Motor neuron (in vitro differentiated cells): Measurements from ENCODE around the gene CDC42SE2. TPM values are rescaled to one million over a fixed set of nuclear protein-coding genes. Genes with fewer than 3 reads are reported as not detected.
A peak's percentile ranks its signal among the peaks of the same experiment; 100 is the strongest.
"Not testable (repeated sequence)": the region's sequence is repeated elsewhere in the genome, so short reads cannot be mapped to it uniquely, and the experiment has no call there.

Source experiments
- ATAC-seq, 8 experiments: fragments of 200-7000 bp; cut with Tn5 transposase; replicated peaks in 6 of 8; 2 replicates each; pipeline ENCODE4 v1.8.0; 2021; ENCODE audit warnings: mild to moderate bottlenecking in 8 of 8, moderate library complexity in 8 of 8
- H3K27ac ChIP-seq, 2 donors: fragments of 250-450 bp; sonication (Bioruptor Pico); 2 replicates each; pipeline ENCODE4 v1.9.0; 2021; ENCODE audit warnings: antibody characterized with exemption in 2 of 2, mild to moderate bottlenecking in 2 of 2, moderate library complexity in 1 of 2
- H3K4me1 ChIP-seq, 2 donors: fragments of 250-450 bp; sonication (Bioruptor Pico); replicated peaks in 1 of 2; 2 replicates each; pipeline ENCODE4 v1.6.1; 2021; ENCODE audit warnings: antibody characterized with exemption in 2 of 2, mild to moderate bottlenecking in 2 of 2, moderate library complexity in 1 of 2
- H3K4me3 ChIP-seq, 5 donors: fragments of 250-450 bp; sonication (Bioruptor Pico); 2 replicates each; pipeline ENCODE4 v1.9.0; 2021; ENCODE audit warnings: antibody characterized with exemption in 5 of 5, mild to moderate bottlenecking in 5 of 5, moderate library complexity in 4 of 5
- WGBS, 10 experiments: fragments of 450-650 bp; shearing (Covaris generic); methylation state at CpG; one replicate each; pipeline ENCODE4 v1.0.0; 2022; 5-methylcytosine and 5-hydroxymethylcytosine counted together
- in situ Hi-C, 9 experiments: fragments of 400-800 bp; cut with MboI; loops; one replicate each; pipeline ENCODE4 v1.15.0; 2021; ENCODE audit warnings: low sequenced_read_pairs in 9 of 9, low pct_unique_long_range_greater_than_20kb in 2 of 9; ENCODE audit not compliant: unreplicated experiment in 9 of 9
- total RNA-seq, 8 experiments: library from RNA; unstranded; fragments of 300-600 nt; gene quantifications; 2 replicates each; pipeline versions ENCODE4 v1.2.3 to v1.2.4, GENCODE V29; 2022

Gene CDC42SE2
- total RNA-seq, 8 experiments from 2014 or later, result 16.8 to 38.0 (median 27.3) TPM

GRCh38 chr5:131258733-131259132, 5.1 kb upstream of the CDC42SE2 start:
- in situ Hi-C loops, result no loop called here
- ATAC-seq, result no peak
- WGBS, 10 experiments, result 0 to 80% (median 56%) methylated on average over 1 to 2 of the region's 2 CpGs; no CpG with 5 or more reads in 2 of the 10 experiments
- H3K4me3 ChIP-seq, result no peak overlapping the region
- H3K4me1 ChIP-seq, result peaks cover 2 to 4% of the 10 kb centered on the region in 2 donors
- no peak overlapping the region for H3K27ac ChIP-seq

- H3K4me3 ChIP-seq, result no peak overlapping the region
- in situ Hi-C loops, result no loop called here
- H3K4me1 ChIP-seq, result peaks cover 2 to 4% of the 10 kb centered on the region in 2 donors
- no peak overlapping the region for H3K27ac ChIP-seq
- ATAC-seq, result no peak
Measured at GRCh38 chr5:131259326-131259725, 4.5 kb upstream of the CDC42SE2 start.

- 8 to 100% (median 86%) methylated on average over 1 of the region's 1 CpG; no CpG with 5 or more reads in 1 of the 10 experiments for WGBS, 10 experiments
- H3K27ac ChIP-seq, result no peak overlapping the region
- H3K4me1 ChIP-seq, result peaks cover 5 to 12% of the 10 kb centered on the region in 2 donors
- no peak overlapping the region for H3K4me3 ChIP-seq
- ATAC-seq, result no peak
- in situ Hi-C loops, result no loop called here
Measured at GRCh38 chr5:131260895-131261294, 3.0 kb upstream of the CDC42SE2 start.

GRCh38 chr5:131261483-131261882, 2.4 kb upstream of the CDC42SE2 start:
- ATAC-seq, result no peak
- no peak overlapping the region for H3K4me3 ChIP-seq
- peaks cover 6 to 15% of the 10 kb centered on the region in 2 donors for H3K4me1 ChIP-seq
- in situ Hi-C loops, result no loop called here
- H3K27ac ChIP-seq, result no peak overlapping the region
- WGBS, 10 experiments, result 78 to 100% (median 93%) methylated on average over 2 to 6 of the region's 6 CpGs

GRCh38 chr5:131262953-131263541, 806 bp upstream of the CDC42SE2 start:
- Histone ChIP-seq H3K4me1 (peaks cover 6 to 15% of the 10 kb centered on the region in 2 donors), H3K4me3 (peak overlapping the region; percentile 62 to 94 (median 76)), H3K27ac (peak overlapping the region; percentile 74 to 83)
- peak in 1 of 8 experiments; percentile 3 for ATAC-seq
- 26 to 80% (median 40%) methylated on average over 1 to 9 of the region's 10 CpGs for WGBS, 10 experiments
- in situ Hi-C loops, result no loop called here

- peak; percentile 0 to 10 (median 2) for ATAC-seq
- peak overlapping the region; percentile 62 to 94 (median 76) for H3K4me3 ChIP-seq
- peaks cover 6 to 15% of the 10 kb centered on the region in 2 donors for H3K4me1 ChIP-seq
- H3K27ac ChIP-seq, result peak overlapping the region; percentile 74 to 83
- in situ Hi-C loops, result no loop called here
- whole genome bisulfite sequencing, 10 experiments, result 0 to 6% (median 0%) methylated on average over 2 to 10 of the region's 34 CpGs; no CpG with 5 or more reads in 2 of the 10 experiments
Measured at GRCh38 chr5:131264451-131265099, 722 bp downstream of the CDC42SE2 start.

GRCh38 chr5:131265311-131265803, 1.5 kb downstream of the CDC42SE2 start:
- H3K4me3 ChIP-seq, result peak overlapping the region; percentile 62 to 94 (median 76)
- peaks cover 6 to 15% of the 10 kb centered on the region in 2 donors for H3K4me1 ChIP-seq
- ATAC-seq, result no peak
- WGBS, 10 experiments, result 0 to 45% (median 27%) methylated on average over 1 to 2 of the region's 2 CpGs; no CpG with 5 or more reads in 4 of the 10 experiments
- H3K27ac ChIP-seq, result no peak overlapping the region
- in situ Hi-C loops, result no loop called here

GRCh38 chr5:131266370-131267060, 2.7 kb downstream of the CDC42SE2 start:
- Histone ChIP-seq H3K4me1 (peaks cover 6 to 15% of the 10 kb centered on the region in 2 donors), H3K4me3 (no peak overlapping the region), H3K27ac (no peak overlapping the region)
- ATAC-seq, result no peak
- 88 to 100% (median 95%) methylated on average over 2 to 15 of the region's 16 CpGs for WGBS, 10 experiments
- in situ Hi-C loops, result no loop called here

- no peak for ATAC-seq
- 95 to 100% (median 98%) methylated on average over 2 to 11 of the region's 12 CpGs; no CpG with 5 or more reads in 4 of the 10 experiments for WGBS, 10 experiments
- Histone ChIP-seq H3K27ac (no peak overlapping the region), H3K4me1 (peaks cover 2 to 12% of the 10 kb centered on the region in 2 donors), H3K4me3 (no peak overlapping the region)
- in situ Hi-C loops, result no loop called here
Measured at GRCh38 chr5:131268758-131269370, 5.0 kb downstream of the CDC42SE2 start.

GRCh38 chr5:131270809-131271208, 7.0 kb downstream of the CDC42SE2 start:
- H3K4me3 ChIP-seq, result no peak overlapping the region
- peaks cover 2 to 3% of the 10 kb centered on the region in 2 donors for H3K4me1 ChIP-seq
- no peak for ATAC-seq
- in situ Hi-C loops, result no loop called here
- 43 to 100% (median 72%) methylated on average over 1 to 2 of the region's 2 CpGs; no CpG with 5 or more reads in 2 of the 10 experiments for WGBS, 10 experiments
- no peak overlapping the region for H3K27ac ChIP-seq

- H3K27ac ChIP-seq, H3K4me1 ChIP-seq, ATAC-seq, H3K4me3 ChIP-seq, in situ Hi-C loops: not testable (repeated sequence)
- WGBS, 10 experiments, result 94 to 100% (median 97%) methylated on average over 1 to 8 of the region's 8 CpGs; no CpG with 5 or more reads in 4 of the 10 experiments
Measured at GRCh38 chr5:131271888-131272287, 8.0 kb downstream of the CDC42SE2 start.

GRCh38 chr5:131272307-131272706, 8.5 kb downstream of the CDC42SE2 start:
- peak in 1 of 8 experiments; percentile 60 for ATAC-seq
- in situ Hi-C loops, result no loop called here
- no peaks in the 10 kb centered on the region for H3K4me1 ChIP-seq
- H3K27ac ChIP-seq, result no peak overlapping the region
- WGBS, 10 experiments, result 79 to 100% (median 95%) methylated on average over 1 to 5 of the region's 5 CpGs
- no peak overlapping the region for H3K4me3 ChIP-seq

- H3K27ac ChIP-seq, result no peak overlapping the region
- in situ Hi-C loops, result no loop called here
- H3K4me1 ChIP-seq, result no peaks in the 10 kb centered on the region
- no peak for ATAC-seq
- H3K4me3 ChIP-seq, result no peak overlapping the region
- 100% methylated on average over 2 of the region's 2 CpGs; no CpG with 5 or more reads in 4 of the 10 experiments for WGBS, 10 experiments
Measured at GRCh38 chr5:131272724-131273123, 8.9 kb downstream of the CDC42SE2 start.
